ENCODE results near the gene ATP10B.

The ATP10B gene

DNA sequence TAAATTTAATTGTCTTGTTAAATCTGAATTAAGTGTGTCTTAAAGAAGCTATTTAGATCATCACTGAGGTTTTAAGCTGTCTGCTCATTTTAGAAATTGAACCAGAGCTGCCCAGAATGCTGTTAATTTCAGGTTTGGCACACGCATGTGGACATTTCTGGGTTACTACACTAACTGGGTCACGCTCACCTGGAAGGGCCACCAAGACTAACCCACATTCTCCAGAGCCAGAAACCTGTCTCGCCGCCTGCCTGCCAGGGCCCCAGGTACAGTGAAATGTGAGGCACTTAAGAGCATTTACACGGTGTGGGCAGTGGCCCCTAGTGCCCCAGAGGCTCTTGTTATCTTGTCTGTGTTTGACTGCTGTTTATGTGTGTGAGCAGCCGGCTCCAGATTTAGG is 46.6 kb downstream of the ATP10B start:
- TF ChIP-seq SIN3A (IDR thresholded peaks at IDR 0.05; ENCODE audit: borderline replicate concordance, insufficient read depth, low read length) (no peak), FOXP2 (optimal IDR thresholded peaks at IDR 0.05; ENCODE audit: borderline replicate concordance, extremely low read depth, extremely low read length, insufficient read depth) (no peak), TAF1 (IDR thresholded peaks at IDR 0.05; ENCODE audit: borderline replicate concordance, insufficient read depth, low read length) (no peak), POLR2AphosphoS5 (IDR thresholded peaks at IDR 0.05; ENCODE audit: low read depth, low read length) (no peak)
- TF ChIP-seq, protein P1, sequence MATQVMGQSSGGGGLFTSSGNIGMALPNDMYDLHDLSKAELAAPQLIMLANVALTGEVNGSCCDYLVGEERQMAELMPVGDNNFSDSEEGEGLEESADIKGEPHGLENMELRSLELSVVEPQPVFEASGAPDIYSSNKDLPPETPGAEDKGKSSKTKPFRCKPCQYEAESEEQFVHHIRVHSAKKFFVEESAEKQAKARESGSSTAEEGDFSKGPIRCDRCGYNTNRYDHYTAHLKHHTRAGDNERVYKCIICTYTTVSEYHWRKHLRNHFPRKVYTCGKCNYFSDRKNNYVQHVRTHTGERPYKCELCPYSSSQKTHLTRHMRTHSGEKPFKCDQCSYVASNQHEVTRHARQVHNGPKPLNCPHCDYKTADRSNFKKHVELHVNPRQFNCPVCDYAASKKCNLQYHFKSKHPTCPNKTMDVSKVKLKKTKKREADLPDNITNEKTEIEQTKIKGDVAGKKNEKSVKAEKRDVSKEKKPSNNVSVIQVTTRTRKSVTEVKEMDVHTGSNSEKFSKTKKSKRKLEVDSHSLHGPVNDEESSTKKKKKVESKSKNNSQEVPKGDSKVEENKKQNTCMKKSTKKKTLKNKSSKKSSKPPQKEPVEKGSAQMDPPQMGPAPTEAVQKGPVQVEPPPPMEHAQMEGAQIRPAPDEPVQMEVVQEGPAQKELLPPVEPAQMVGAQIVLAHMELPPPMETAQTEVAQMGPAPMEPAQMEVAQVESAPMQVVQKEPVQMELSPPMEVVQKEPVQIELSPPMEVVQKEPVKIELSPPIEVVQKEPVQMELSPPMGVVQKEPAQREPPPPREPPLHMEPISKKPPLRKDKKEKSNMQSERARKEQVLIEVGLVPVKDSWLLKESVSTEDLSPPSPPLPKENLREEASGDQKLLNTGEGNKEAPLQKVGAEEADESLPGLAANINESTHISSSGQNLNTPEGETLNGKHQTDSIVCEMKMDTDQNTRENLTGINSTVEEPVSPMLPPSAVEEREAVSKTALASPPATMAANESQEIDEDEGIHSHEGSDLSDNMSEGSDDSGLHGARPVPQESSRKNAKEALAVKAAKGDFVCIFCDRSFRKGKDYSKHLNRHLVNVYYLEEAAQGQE (IDR thresholded peaks at IDR 0.05; ENCODE audit: insufficient read depth in 1 of 2, low read depth in 2 of 2, low read length in 2 of 2), result no peak

DNA sequence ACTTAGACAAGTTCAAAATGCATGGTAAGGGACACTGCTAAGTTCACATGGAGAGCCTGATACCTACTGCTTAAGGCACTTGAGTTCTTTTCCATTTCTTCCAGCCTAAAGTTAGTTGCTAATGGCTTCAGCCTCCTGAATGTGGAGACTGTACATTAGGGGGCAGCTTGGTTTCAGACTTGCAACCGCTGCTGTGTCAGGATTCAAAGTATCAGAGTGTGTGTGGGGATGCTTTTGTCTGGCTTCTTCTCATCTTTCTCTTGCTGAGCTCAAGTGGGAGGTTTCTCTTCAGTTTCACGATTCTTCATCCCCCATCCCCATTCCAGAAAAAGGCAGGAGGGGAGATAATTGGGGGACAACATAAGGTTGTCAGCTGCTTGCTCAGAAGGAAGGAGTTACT is 49.4 kb downstream of the ATP10B start:
- no peak for TF ChIP-seq SIN3A (IDR thresholded peaks at IDR 0.05; ENCODE audit: borderline replicate concordance, insufficient read depth, low read length)
- TF ChIP-seq, protein P1 (IDR thresholded peaks at IDR 0.05; ENCODE audit: insufficient read depth in 1 of 2, low read depth in 2 of 2, low read length in 2 of 2), result no peak
- TF ChIP-seq FOXP2 (optimal IDR thresholded peaks at IDR 0.05; ENCODE audit: borderline replicate concordance, extremely low read depth, extremely low read length, insufficient read depth), result no peak
- TF ChIP-seq POLR2AphosphoS5 (IDR thresholded peaks at IDR 0.05; ENCODE audit: low read depth, low read length), result no peak

DNA sequence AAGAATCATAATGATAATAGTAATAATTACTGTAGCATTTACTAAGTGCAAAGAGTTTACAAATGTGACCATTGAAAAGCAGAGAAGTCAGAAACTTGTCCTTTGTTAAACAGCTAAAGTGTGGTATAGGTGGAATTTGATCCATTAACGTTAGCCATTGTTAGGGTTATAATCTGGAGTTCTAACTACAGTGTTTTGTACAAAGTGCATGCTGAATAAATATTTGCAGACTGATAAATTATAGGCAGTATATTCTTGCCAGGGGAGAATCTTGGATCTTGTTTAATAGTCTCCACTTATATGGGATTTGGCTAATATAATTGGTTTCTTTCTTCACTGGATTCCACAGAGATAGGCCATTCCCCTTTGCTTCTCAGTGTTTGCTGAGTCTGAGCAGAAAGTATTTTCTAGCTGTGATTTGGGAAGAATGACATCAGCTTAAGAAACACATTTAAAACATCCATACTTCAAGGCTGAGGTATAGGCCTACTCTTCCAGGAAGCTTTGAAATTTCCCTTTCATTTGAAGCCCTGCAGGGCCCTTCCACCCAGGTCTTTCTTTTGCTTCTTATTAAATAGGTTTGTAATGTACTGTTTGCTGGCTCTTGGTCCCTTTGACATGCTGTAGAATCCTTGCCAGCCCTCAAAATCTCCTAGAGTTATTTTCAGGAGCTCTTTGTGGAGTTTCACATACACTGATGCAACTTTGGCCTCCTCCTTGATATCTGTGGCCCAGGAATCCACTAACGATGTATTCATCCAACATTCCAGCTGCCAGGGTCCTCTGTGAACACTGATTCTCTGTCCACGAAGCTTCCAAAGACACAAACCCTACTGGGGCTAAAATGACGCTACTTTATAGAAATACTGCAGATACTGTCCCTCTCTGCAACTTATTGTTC is 51.4 kb downstream of the ATP10B start:
- TF ChIP-seq FOXP2 (optimal IDR thresholded peaks at IDR 0.05; ENCODE audit: borderline replicate concordance, extremely low read depth, extremely low read length, insufficient read depth) (no peak), SIN3A (IDR thresholded peaks at IDR 0.05; ENCODE audit: borderline replicate concordance, insufficient read depth, low read length) (no peak), POLR2AphosphoS5 (IDR thresholded peaks at IDR 0.05; ENCODE audit: low read depth, low read length) (no peak), TAF1 (IDR thresholded peaks at IDR 0.05; ENCODE audit: borderline replicate concordance, insufficient read depth, low read length) (no peak)
- TF ChIP-seq, protein P1 (IDR thresholded peaks at IDR 0.05; ENCODE audit: insufficient read depth in 1 of 2, low read depth in 2 of 2, low read length in 2 of 2), result no peak

DNA sequence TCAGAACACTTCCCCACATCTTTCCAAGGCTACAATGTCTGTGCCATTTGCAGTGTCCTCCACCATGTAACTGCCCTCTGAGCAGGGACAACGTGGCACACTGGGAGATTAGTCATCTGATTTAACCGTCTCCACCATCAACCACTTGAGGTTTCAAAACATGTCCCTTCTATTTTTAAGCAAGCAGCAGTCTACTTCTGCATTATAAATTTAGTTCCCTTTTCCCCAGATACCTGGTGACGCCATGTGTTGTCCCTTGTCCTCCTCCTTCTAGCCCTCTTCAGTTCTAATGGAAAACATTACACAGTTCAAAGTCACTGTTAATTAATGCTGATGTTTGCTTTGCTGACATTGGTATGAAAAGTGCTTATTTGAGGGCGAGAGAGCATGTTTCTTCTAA is 52.8 kb downstream of the ATP10B start:
- TF ChIP-seq, protein P1 (IDR thresholded peaks at IDR 0.05; ENCODE audit: insufficient read depth in 1 of 2, low read depth in 2 of 2, low read length in 2 of 2), result no peak
- no peak for TF ChIP-seq POLR2AphosphoS5 (IDR thresholded peaks at IDR 0.05; ENCODE audit: low read depth, low read length)
- TF ChIP-seq SIN3A (IDR thresholded peaks at IDR 0.05; ENCODE audit: borderline replicate concordance, insufficient read depth, low read length), result no peak
- no peak for TF ChIP-seq TAF1 (IDR thresholded peaks at IDR 0.05; ENCODE audit: borderline replicate concordance, insufficient read depth, low read length)
- no peak for TF ChIP-seq FOXP2 (optimal IDR thresholded peaks at IDR 0.05; ENCODE audit: borderline replicate concordance, extremely low read depth, extremely low read length, insufficient read depth)

All from PFSK-1 (cell line).